Ishikawa (cell line): Measurements from ENCODE around the gene MN1.

ENCODE experiments used
- EGR1 ChIP-seq: IDR thresholded peaks from 2 replicates; pipeline ENCODE4 v1.6.1; 2012
- EP300 ChIP-seq: IDR thresholded peaks from 2 replicates; pipeline ENCODE4 v1.6.1; 2012; ENCODE audit warnings: borderline replicate concordance
- TAF1 ChIP-seq: IDR thresholded peaks from 2 replicates; pipeline ENCODE4 v1.6.1; 2012; ENCODE audit warnings: low read depth, mild to moderate bottlenecking
- TF ChIP-seq, protein P1 (sequence below): IDR thresholded peaks from 2 replicates; pipeline ENCODE4 v1.6.1; 2012; ENCODE audit warnings: low read depth, mild to moderate bottlenecking
- TF ChIP-seq, protein P2 (sequence below): IDR thresholded peaks from 2 replicates; pipeline ENCODE4 v1.6.1; 2012
- TF ChIP-seq, protein P3 (sequence below): IDR thresholded peaks from 2 replicates; pipeline ENCODE4 v1.6.1; 2012

DNA sequence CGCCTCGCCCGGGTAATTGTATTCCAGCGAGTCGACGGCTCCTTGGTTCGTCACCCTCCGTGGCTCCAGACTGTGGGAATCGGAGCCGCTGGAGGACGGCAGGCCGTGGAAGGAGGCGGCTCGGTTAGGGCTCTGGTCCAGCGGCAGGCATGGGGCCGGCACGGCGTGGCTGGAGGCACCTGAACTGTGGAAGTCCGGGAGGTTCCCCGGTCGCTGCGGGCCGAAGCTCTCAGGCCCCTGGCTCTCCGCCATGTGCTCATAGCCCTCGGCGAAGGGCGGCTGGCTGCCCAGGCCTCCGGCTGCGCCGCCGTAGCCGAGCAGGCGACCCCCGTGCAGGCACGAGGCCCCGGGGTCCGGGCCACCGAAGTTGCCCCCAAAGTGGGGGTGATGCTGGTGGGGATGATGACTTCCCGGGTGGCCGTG is 1.7 kb downstream of the MN1 start:
- TF ChIP-seq, protein P1, sequence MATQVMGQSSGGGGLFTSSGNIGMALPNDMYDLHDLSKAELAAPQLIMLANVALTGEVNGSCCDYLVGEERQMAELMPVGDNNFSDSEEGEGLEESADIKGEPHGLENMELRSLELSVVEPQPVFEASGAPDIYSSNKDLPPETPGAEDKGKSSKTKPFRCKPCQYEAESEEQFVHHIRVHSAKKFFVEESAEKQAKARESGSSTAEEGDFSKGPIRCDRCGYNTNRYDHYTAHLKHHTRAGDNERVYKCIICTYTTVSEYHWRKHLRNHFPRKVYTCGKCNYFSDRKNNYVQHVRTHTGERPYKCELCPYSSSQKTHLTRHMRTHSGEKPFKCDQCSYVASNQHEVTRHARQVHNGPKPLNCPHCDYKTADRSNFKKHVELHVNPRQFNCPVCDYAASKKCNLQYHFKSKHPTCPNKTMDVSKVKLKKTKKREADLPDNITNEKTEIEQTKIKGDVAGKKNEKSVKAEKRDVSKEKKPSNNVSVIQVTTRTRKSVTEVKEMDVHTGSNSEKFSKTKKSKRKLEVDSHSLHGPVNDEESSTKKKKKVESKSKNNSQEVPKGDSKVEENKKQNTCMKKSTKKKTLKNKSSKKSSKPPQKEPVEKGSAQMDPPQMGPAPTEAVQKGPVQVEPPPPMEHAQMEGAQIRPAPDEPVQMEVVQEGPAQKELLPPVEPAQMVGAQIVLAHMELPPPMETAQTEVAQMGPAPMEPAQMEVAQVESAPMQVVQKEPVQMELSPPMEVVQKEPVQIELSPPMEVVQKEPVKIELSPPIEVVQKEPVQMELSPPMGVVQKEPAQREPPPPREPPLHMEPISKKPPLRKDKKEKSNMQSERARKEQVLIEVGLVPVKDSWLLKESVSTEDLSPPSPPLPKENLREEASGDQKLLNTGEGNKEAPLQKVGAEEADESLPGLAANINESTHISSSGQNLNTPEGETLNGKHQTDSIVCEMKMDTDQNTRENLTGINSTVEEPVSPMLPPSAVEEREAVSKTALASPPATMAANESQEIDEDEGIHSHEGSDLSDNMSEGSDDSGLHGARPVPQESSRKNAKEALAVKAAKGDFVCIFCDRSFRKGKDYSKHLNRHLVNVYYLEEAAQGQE: no peak
- TF ChIP-seq, protein P2, sequence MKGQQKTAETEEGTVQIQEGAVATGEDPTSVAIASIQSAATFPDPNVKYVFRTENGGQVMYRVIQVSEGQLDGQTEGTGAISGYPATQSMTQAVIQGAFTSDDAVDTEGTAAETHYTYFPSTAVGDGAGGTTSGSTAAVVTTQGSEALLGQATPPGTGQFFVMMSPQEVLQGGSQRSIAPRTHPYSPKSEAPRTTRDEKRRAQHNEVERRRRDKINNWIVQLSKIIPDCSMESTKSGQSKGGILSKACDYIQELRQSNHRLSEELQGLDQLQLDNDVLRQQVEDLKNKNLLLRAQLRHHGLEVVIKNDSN: no peak
- TF ChIP-seq, protein P3, sequence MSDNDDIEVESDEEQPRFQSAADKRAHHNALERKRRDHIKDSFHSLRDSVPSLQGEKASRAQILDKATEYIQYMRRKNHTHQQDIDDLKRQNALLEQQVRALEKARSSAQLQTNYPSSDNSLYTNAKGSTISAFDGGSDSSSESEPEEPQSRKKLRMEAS: peak; percentile 70
- TF ChIP-seq EP300 (0 out of 2 replicates have a peak, but pooled peaks have one; percentile 7), TAF1 (no peak), EGR1 (no peak)
